K562 (cell line): ENCODE measurements around the gene PALMD. TPM values are rescaled to one million over a fixed set of nuclear protein-coding genes. Genes with fewer than 3 reads are reported as not detected.

ENCODE experiments used
- ARID1B ChIP-seq: fragments of 450-650 bp; IDR thresholded peaks from 2 replicates; pipeline ENCODE4 v1.6.1; 2016; ENCODE audit warnings: antibody characterized with exemption, mild to moderate bottlenecking, inconsistent platforms
- CBFA2T3 ChIP-seq: fragments of 450-650 bp; IDR thresholded peaks from 2 replicates; pipeline ENCODE4 v1.6.1; 2017
- ESRRB ChIP-seq: fragments of 250-450 bp; sonication (Bioruptor Pico); IDR thresholded peaks from 2 replicates; pipeline ENCODE4 v1.5.0; 2020; ENCODE audit warnings: mild to moderate bottlenecking, moderate library complexity, borderline replicate concordance
- GABPB2 ChIP-seq: fragments of 250-450 bp; sonication (Bioruptor Pico); conservative IDR thresholded peaks from 2 replicates; pipeline ENCODE4 v1.5.1; 2021; ENCODE audit warnings: mild to moderate bottlenecking
- LARP7 ChIP-seq: fragments of 450-650 bp; IDR thresholded peaks from 2 replicates; pipeline ENCODE4 v1.6.1; 2016
- MCM2 ChIP-seq: fragments of 450-650 bp; IDR thresholded peaks from 2 replicates; pipeline ENCODE4 v1.6.1; 2017; ENCODE audit warnings: low read depth, mild to moderate bottlenecking
- MCM3 ChIP-seq: fragments of 450-650 bp; IDR thresholded peaks from 2 replicates; pipeline ENCODE4 v1.6.1; 2016
- PML ChIP-seq: IDR thresholded peaks from 2 replicates; pipeline ENCODE4 v1.6.1; 2012; ENCODE audit warnings: low read length, inconsistent platforms
- SAFB ChIP-seq: fragments of 200-400 bp; formaldehyde crosslinking; IDR thresholded peaks from 2 replicates; pipeline ENCODE4 v1.6.1; 2017; ENCODE audit warnings: low read depth, low read length, borderline replicate concordance
- SIRT6 ChIP-seq: IDR thresholded peaks from one replicate; pipeline ENCODE4 v1.6.1; 2012; ENCODE audit warnings: low read depth, mild to moderate bottlenecking, control low read depth, inconsistent platforms, low read length, moderate library complexity
- SMARCE1 ChIP-seq: fragments of 450-650 bp; IDR thresholded peaks from 2 replicates; pipeline ENCODE4 v1.7.1; 2016; ENCODE audit warnings: mild to moderate bottlenecking
- SP1 ChIP-seq: sonication (generic); formaldehyde crosslinking; IDR thresholded peaks from 2 replicates; pipeline ENCODE4 v1.8.1; 2022; ENCODE audit warnings: mild to moderate bottlenecking, missing genetic modification reagents
- ZKSCAN1 ChIP-seq: fragments of 150-350 bp; IDR thresholded peaks from 2 replicates; pipeline ENCODE4 v1.6.1; 2016; ENCODE audit warnings: low read depth, low read length
- polyA plus RNA-seq, 8 experiments: library from polyadenylated mRNA; depleted of rRNA in 4 of 8; stranded (reverse) in 5 of 8; unstranded in 3 of 8; fragments of >200 nt; fragmentation: Nextera tagmentation in 2 of 8; fragmentation: Illumina TruSeq in 1 of 8; extraction: Ambion mirVana in 2 of 8; extraction: Trizol in 1 of 8; gene quantifications; 2 replicates each; pipeline versions ENCODE4 v1.2.1 to v1.2.3, GENCODE V29; 2011 to 2014; ENCODE audit warnings: inconsistent platforms in 1 of 8, missing spikeins in 1 of 8
- total RNA-seq, 7 experiments: library from RNA; depleted of rRNA in 6 of 7; stranded (reverse); fragments of >200 nt in 6 of 7; fragmentation: Illumina TruSeq in 2 of 7; extraction: Trizol in 2 of 7; gene quantifications; 2 replicates each; pipeline versions ENCODE4 v1.2.1 to v1.2.3, GENCODE V29; 2011 to 2021; ENCODE audit warnings: low replicate concordance in 1 of 7
- TF ChIP-seq, protein P1 (sequence below), 2 experiments: IDR thresholded peaks; 2 replicates each; pipeline ENCODE4 v1.6.1; 2012; ENCODE audit warnings: improper control_type of control experiment in 2 of 2, low read depth in 2 of 2, low read length in 2 of 2, borderline replicate concordance in 1 of 2
- TF ChIP-seq, protein P2 (sequence below): fragments of 450-650 bp; conservative IDR thresholded peaks from 2 replicates; pipeline ENCODE4 v1.6.1; 2016; ENCODE audit warnings: missing genetic modification characterization, low read depth, mild to moderate bottlenecking, control low read depth, missing compliant biosample characterization
- TF ChIP-seq, protein P3 (sequence below): fragments of 450-650 bp; IDR thresholded peaks from 2 replicates; pipeline ENCODE4 v1.6.1; 2016; ENCODE audit warnings: missing biosample characterization, missing genetic modification characterization
- TF ChIP-seq, protein P4 (sequence below), 3 experiments: fragments of 200-800 bp in 1 of 3; sonication (Bioruptor generic) in 1 of 3; sonication (generic) in 1 of 3; formaldehyde crosslinking in 1 of 3; IDR thresholded peaks; 2 replicates each; pipeline versions ENCODE4 v1.6.1 to v1.8.0; 2016 to 2022; ENCODE audit warnings: mild to moderate bottlenecking in 2 of 3, missing compliant biosample characterization in 2 of 3, missing genetic modification characterization in 2 of 3, missing genetic modification reagents in 1 of 3
- TF ChIP-seq, protein P5 (sequence below): sonication (generic); formaldehyde crosslinking; IDR thresholded peaks from 2 replicates; pipeline ENCODE4 v1.8.0; 2022; ENCODE audit warnings: mild to moderate bottlenecking, missing genetic modification reagents

Gene PALMD
- total and polyA plus RNA-seq, 9 of the 15 experiments (the other 6 are each of a cell fraction or from before 2014, with no cell fraction given), result 2.7 to 13.5 (median 5.4) TPM

DNA sequence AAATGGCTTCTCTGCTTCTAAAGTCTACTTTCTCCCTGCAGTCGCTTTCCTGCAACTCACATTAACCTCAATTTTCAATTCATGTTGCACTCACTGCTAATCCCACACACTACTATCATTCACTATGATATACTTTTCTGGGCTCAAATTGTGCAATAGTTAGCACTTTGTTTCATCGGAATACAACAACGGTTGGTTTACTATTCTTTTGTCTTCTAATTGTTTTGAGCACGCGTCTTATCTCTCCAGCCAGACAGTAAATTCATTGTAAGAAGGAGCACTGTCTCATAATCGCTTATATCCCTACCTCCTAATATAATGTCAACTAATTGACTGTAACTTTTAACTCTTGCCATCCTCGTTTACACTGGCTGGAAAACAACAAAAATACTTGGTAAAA lies 3.9 kb upstream of the PALMD start (continued):
- TF ChIP-seq SP1 (no peak), SAFB (no peak), ARID1B (peak; percentile 87), ZKSCAN1 (no peak), MCM3 (no peak), SIRT6 (no peak), GABPB2 (no peak), ESRRB (CRISPR knock-in tag) (no peak), CBFA2T3 (peak; percentile 82), MCM2 (no peak), SMARCE1 (no peak; the same call in 1 of the 2 replicates), LARP7 (no peak), PML (peak; percentile 32; the same call in 1 of the 2 replicates)
- TF ChIP-seq, protein P1, sequence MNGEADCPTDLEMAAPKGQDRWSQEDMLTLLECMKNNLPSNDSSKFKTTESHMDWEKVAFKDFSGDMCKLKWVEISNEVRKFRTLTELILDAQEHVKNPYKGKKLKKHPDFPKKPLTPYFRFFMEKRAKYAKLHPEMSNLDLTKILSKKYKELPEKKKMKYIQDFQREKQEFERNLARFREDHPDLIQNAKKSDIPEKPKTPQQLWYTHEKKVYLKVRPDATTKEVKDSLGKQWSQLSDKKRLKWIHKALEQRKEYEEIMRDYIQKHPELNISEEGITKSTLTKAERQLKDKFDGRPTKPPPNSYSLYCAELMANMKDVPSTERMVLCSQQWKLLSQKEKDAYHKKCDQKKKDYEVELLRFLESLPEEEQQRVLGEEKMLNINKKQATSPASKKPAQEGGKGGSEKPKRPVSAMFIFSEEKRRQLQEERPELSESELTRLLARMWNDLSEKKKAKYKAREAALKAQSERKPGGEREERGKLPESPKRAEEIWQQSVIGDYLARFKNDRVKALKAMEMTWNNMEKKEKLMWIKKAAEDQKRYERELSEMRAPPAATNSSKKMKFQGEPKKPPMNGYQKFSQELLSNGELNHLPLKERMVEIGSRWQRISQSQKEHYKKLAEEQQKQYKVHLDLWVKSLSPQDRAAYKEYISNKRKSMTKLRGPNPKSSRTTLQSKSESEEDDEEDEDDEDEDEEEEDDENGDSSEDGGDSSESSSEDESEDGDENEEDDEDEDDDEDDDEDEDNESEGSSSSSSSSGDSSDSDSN (IDR thresholded peaks at IDR 0.05; ENCODE audit: borderline replicate concordance in 1 of 2, low read depth in 2 of 2, low read length in 2 of 2), result no peak
- TF ChIP-seq, protein P2, sequence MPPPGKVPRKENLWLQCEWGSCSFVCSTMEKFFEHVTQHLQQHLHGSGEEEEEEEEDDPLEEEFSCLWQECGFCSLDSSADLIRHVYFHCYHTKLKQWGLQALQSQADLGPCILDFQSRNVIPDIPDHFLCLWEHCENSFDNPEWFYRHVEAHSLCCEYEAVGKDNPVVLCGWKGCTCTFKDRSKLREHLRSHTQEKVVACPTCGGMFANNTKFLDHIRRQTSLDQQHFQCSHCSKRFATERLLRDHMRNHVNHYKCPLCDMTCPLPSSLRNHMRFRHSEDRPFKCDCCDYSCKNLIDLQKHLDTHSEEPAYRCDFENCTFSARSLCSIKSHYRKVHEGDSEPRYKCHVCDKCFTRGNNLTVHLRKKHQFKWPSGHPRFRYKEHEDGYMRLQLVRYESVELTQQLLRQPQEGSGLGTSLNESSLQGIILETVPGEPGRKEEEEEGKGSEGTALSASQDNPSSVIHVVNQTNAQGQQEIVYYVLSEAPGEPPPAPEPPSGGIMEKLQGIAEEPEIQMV (tag), result no peak
- TF ChIP-seq, protein P3, sequence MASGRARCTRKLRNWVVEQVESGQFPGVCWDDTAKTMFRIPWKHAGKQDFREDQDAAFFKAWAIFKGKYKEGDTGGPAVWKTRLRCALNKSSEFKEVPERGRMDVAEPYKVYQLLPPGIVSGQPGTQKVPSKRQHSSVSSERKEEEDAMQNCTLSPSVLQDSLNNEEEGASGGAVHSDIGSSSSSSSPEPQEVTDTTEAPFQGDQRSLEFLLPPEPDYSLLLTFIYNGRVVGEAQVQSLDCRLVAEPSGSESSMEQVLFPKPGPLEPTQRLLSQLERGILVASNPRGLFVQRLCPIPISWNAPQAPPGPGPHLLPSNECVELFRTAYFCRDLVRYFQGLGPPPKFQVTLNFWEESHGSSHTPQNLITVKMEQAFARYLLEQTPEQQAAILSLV (tag), result peak; percentile 80; the same call in 1 of the 2 replicates
- TF ChIP-seq, protein P4, sequence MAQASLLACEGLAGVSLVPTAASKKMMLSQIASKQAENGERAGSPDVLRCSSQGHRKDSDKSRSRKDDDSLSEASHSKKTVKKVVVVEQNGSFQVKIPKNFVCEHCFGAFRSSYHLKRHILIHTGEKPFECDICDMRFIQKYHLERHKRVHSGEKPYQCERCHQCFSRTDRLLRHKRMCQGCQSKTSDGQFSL (CRISPR knock-in tag; IDR thresholded peaks at IDR 0.05), result no peak
- TF ChIP-seq, protein P4 (tag; IDR thresholded peaks at IDR 0.05), result no peak
- TF ChIP-seq, protein P5, sequence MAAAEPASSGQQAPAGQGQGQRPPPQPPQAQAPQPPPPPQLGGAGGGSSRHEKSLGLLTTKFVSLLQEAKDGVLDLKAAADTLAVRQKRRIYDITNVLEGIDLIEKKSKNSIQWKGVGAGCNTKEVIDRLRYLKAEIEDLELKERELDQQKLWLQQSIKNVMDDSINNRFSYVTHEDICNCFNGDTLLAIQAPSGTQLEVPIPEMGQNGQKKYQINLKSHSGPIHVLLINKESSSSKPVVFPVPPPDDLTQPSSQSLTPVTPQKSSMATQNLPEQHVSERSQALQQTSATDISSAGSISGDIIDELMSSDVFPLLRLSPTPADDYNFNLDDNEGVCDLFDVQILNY (CRISPR knock-in tag), result no peak
